Superior temporal gyrus (tissue), 1 donor: ENCODE measurements around the gene NRP1.
A peak's percentile ranks its signal among the peaks of the same experiment; 100 is the strongest.
"Not testable (repeated sequence)": the region's sequence is repeated elsewhere in the genome, so short reads cannot be mapped to it uniquely, and the experiment has no call there.

Experiments used
- DNase-seq: peaks from one replicate; pipeline ENCODE4 v3.0.0-alpha.2; 2016; ENCODE audit errors: extremely low spot score

Gene NRP1

GRCh38 chr10:33150889-33151288, 183.6 kb downstream of the NRP1 start:
- DNase-seq, result no peak

GRCh38 chr10:33150146-33150545, 184.3 kb downstream of the NRP1 start:
- no peak for DNase-seq

- DNase-seq, result no peak
Measured at GRCh38 chr10:33147013-33147310, 187.5 kb downstream of the NRP1 start.

GRCh38 chr10:33146189-33147012, 188.1 kb downstream of the NRP1 start:
- DNase-seq, result no peak

- peak; percentile 52 for DNase-seq
Measured at GRCh38 chr10:33145451-33146188, 188.8 kb downstream of the NRP1 start.

- DNase-seq, result no peak
Measured at GRCh38 chr10:33143160-33143728, 191.2 kb downstream of the NRP1 start.

- DNase-seq, result no peak
Measured at GRCh38 chr10:33142295-33142694, 192.2 kb downstream of the NRP1 start.

GRCh38 chr10:33141251-33141650, 193.2 kb downstream of the NRP1 start:
- DNase-seq, result no peak

- no peak for DNase-seq
Measured at GRCh38 chr10:33139181-33139646, 195.3 kb downstream of the NRP1 start.

GRCh38 chr10:33138686-33139085, 195.8 kb downstream of the NRP1 start:
- DNase-seq, result not testable (repeated sequence)

GRCh38 chr10:33137356-33138005, 197.0 kb downstream of the NRP1 start:
- DNase-seq, result no peak

- DNase-seq, result no peak
Measured at GRCh38 chr10:33136781-33137180, 197.7 kb downstream of the NRP1 start.

- no peak for DNase-seq
Measured at GRCh38 chr10:33136271-33136670, 198.2 kb downstream of the NRP1 start.

- DNase-seq, result no peak
Measured at GRCh38 chr10:33134011-33134751, 200.3 kb downstream of the NRP1 start.

GRCh38 chr10:33133557-33133956, 200.9 kb downstream of the NRP1 start:
- DNase-seq, result no peak

- DNase-seq, result no peak
Measured at GRCh38 chr10:33132626-33133025, 201.8 kb downstream of the NRP1 start.

GRCh38 chr10:33129996-33130386, 204.5 kb downstream of the NRP1 start:
- no peak for DNase-seq

GRCh38 chr10:33129141-33129995, 205.1 kb downstream of the NRP1 start:
- DNase-seq, result peak; percentile 29

- no peak for DNase-seq
Measured at GRCh38 chr10:33127622-33128021, 206.8 kb downstream of the NRP1 start.
